DND-41 (cell line): Measurements from ENCODE around the gene TEX30.

Source experiments
- ATAC-seq: fragments of 200-7000 bp; cut with Tn5 transposase; 3 replicates; pipeline ENCODE4 v1.9.1; 2021; ENCODE audit warnings: low read depth; ENCODE audit not compliant: insufficient read depth
- DNase-seq: peaks from one replicate; pipeline ENCODE4 v3.0.0-alpha.2; 2020
- H2AFZ ChIP-seq: 2 replicates; pipeline ENCODE4 v1.6.0; 2012; ENCODE audit warnings: low read depth, low read length
- H3K27ac ChIP-seq: 2 replicates; pipeline ENCODE4 v1.5.1; 2012; ENCODE audit warnings: low read length, inconsistent platforms
- H3K27me3 ChIP-seq: fragments of 200-600 bp; sonication (generic); 2 replicates; pipeline ENCODE4 v1.6.0; 2012; ENCODE audit warnings: low read length, mild to moderate bottlenecking, inconsistent platforms; ENCODE audit not compliant: insufficient read depth, poor library complexity
- H3K36me3 ChIP-seq: 2 replicates; pipeline ENCODE4 v1.5.1; 2012; ENCODE audit warnings: low read length, inconsistent platforms; ENCODE audit not compliant: insufficient read depth
- H3K4me1 ChIP-seq: 2 replicates; pipeline ENCODE4 v1.5.1; 2012; ENCODE audit warnings: mild to moderate bottlenecking, low read length; ENCODE audit not compliant: insufficient read depth
- H3K4me2 ChIP-seq: 2 replicates; pipeline ENCODE4 v1.6.0; 2012; ENCODE audit warnings: mild to moderate bottlenecking, moderate library complexity, low read length, inconsistent platforms; ENCODE audit not compliant: insufficient read depth
- H3K4me3 ChIP-seq, 2 experiments: fragments of 200-600 bp in 1 of 2; shearing (Covaris generic) in 1 of 2; 2 replicates each; pipeline ENCODE4 v1.5.1; 2012 to 2016; ENCODE audit warnings: inconsistent platforms in 2 of 2, low read length in 2 of 2, mild to moderate bottlenecking in 2 of 2, low read depth in 1 of 2, moderate library complexity in 1 of 2
- H3K79me2 ChIP-seq: 2 replicates; pipeline ENCODE4 v1.6.0; 2012; ENCODE audit warnings: low read length, inconsistent platforms; ENCODE audit not compliant: insufficient read depth
- H3K9ac ChIP-seq: 2 replicates; pipeline ENCODE4 v1.6.0; 2012; ENCODE audit warnings: low read depth, mild to moderate bottlenecking, inconsistent platforms, low read length, moderate library complexity
- H3K9me3 ChIP-seq: 2 replicates; pipeline ENCODE4 v1.5.1; 2012; ENCODE audit warnings: low read length, moderate library complexity, mild to moderate bottlenecking, inconsistent platforms; ENCODE audit not compliant: insufficient read depth, severe bottlenecking
- H4K20me1 ChIP-seq: 2 replicates; pipeline ENCODE4 v1.6.0; 2012; ENCODE audit warnings: low read length; ENCODE audit not compliant: insufficient read depth
- CTCF ChIP-seq: IDR thresholded peaks from 2 replicates; pipeline ENCODE4 v1.5.1; 2012; ENCODE audit warnings: borderline replicate concordance, low read length, moderate library complexity, mild to moderate bottlenecking; ENCODE audit not compliant: poor library complexity, severe bottlenecking; ENCODE audit errors: extremely low read depth
- EZH2 ChIP-seq: IDR thresholded peaks from 3 replicates; pipeline ENCODE4 v1.6.1; 2012; ENCODE audit warnings: borderline replicate concordance, low read depth, mild to moderate bottlenecking, moderate library complexity, low read length, inconsistent platforms; ENCODE audit not compliant: severe bottlenecking

The TEX30 gene

GRCh38 chr13:102793611-102794355 is 20.2 kb upstream of the TEX30 start:
- no peaks in the 10 kb centered on the region for H3K79me2 ChIP-seq
- no peaks in the 10 kb centered on the region for H3K9me3 ChIP-seq
- ATAC-seq (no peak), DNase-seq (no peak)
- H3K4me1 ChIP-seq, result no peaks in the 10 kb centered on the region
- TF ChIP-seq CTCF, result no peak
- no peak for TF ChIP-seq EZH2
- H2AFZ ChIP-seq, result no peak overlapping the region
- H4K20me1 ChIP-seq, result no peaks in the 10 kb centered on the region
- no peak overlapping the region for H3K9ac ChIP-seq
- no peaks in the 10 kb centered on the region for H3K36me3 ChIP-seq
- no peak overlapping the region for H3K4me2 ChIP-seq
- no peak overlapping the region for H3K4me3 ChIP-seq
- no peaks in the 10 kb centered on the region for H3K27me3 ChIP-seq
- no peak overlapping the region for H3K27ac ChIP-seq

GRCh38 chr13:102792396-102792795 is 18.8 kb upstream of the TEX30 start:
- no peak overlapping the region for H3K4me3 ChIP-seq
- no peak overlapping the region for H3K4me2 ChIP-seq
- no peak for TF ChIP-seq CTCF
- H3K9ac ChIP-seq, result no peak overlapping the region
- H3K79me2 ChIP-seq, result no peaks in the 10 kb centered on the region
- H3K27me3 ChIP-seq, result no peaks in the 10 kb centered on the region
- no peaks in the 10 kb centered on the region for H3K4me1 ChIP-seq
- no peaks in the 10 kb centered on the region for H3K36me3 ChIP-seq
- no peaks in the 10 kb centered on the region for H3K9me3 ChIP-seq
- H4K20me1 ChIP-seq, result no peaks in the 10 kb centered on the region
- no peak overlapping the region for H2AFZ ChIP-seq
- ATAC-seq (no peak), DNase-seq (no peak)
- H3K27ac ChIP-seq, result no peak overlapping the region

- Histone ChIP-seq H3K4me3 (no peak overlapping the region), H3K9ac (no peak overlapping the region), H4K20me1 (no peaks in the 10 kb centered on the region), H3K4me1 (no peaks in the 10 kb centered on the region), H3K4me2 (no peak overlapping the region), H3K27ac (no peak overlapping the region), H3K36me3 (no peaks in the 10 kb centered on the region), H3K9me3 (no peaks in the 10 kb centered on the region), H2AFZ (no peak overlapping the region), H3K27me3 (no peaks in the 10 kb centered on the region), H3K79me2 (no peaks in the 10 kb centered on the region)
- DNase-seq (no peak), ATAC-seq (no peak)
- TF ChIP-seq CTCF, result no peak
- TF ChIP-seq EZH2, result no peak
These were observed 15.1 kb upstream of the TEX30 start for GRCh38 chr13:102788683-102789082.
